Kidney glomerular epithelial cell (primary cell): ENCODE results near the gene CIDEB.

ENCODE experiments used
- DNase-seq: peaks from one replicate; lab custom pipeline; 2025; lab: John Stamatoyannopoulos, UW

CIDEB gene

DNA sequence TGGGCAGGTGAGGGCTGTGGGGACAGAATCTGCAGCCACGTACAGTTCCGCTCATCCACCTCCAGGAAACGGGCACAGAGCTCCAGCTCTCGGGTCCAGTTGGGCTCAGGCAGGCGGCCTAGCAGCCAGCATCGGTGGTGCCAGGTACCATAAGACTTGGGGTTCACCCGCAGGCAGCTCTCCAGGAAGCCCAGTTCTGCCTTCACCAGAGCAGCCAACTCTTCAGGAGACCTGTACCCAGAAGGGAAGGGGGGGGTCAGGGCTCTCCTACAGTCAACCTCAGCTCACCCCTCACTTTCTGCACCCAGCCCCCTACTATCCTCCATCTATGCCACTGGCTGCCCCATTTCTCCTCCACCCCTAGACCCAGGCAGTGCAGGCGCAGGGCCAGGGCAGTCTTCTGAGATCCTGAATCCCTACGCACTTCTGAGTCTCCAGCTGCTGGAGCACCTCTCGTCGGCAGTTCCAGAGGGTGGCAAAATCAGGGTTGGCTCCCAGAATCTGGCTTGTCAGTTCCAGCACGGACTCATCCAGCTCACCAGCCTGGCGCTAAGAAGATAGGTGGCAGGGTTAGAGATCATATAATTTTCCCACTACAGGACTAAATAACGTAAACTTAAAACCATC, 37.8 kb downstream of the CIDEB start:
- no peak for DNase-seq

DNA sequence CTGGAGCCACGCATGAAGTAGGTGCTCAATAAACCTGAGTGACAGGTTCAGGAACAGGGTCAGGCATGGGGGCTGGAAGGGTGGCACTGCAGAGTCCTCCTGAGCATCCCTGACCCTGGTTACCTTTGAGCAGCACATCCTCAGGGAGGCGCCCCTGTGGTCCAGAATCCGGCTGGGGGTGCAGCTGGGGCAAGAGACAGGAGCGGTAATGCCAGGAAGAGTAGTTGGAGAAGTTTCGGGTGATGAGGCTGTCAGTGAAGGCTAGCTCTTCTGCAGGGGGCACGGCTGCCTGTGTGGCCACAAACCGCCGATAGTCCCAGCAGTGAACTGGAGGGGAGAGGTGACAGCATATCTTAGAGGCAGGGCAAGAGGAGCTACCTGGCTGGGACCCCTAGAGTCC, 38.4 kb downstream of the CIDEB start:
- DNase-seq: no peak

DNA sequence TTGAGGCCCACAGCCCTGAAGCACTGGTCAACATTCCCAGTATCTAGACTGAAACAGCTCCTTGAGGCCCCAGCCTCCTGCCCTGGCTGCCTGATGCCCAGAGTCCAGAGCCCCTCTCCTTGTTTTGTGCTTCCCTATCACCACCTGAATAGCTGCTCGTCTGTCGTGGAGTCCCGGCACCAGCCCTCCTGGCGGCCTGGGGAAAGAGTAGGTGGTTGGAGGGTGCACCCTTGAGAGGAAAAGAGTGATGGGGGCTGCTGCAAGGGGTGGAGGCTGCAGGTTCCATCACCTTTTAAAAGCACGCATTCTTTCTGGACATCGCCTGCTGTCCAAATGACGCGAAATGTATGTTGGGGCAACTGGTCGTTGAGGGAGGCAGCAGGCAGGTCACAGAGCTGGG, 39.6 kb downstream of the CIDEB start:
- DNase-seq: no peak

DNA sequence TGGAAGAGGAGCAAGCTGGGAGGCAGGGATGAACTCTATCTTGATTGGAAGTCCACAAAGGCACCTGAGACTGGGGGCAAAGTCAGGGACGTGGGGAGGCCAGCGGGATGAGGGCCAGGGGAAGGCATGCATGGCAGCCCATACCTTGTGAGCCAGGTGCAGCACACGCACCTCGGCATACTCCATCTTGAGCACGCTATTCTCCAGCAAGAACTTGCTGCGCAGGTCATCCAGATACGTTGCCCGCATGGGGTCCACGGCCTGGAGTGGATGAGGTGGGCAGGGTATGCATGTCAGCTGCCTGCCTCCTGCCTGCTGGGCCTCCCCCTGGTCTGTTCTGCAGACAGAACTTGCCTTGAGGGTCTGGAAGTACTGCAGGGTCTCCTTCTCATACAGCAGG, 40.3 kb downstream of the CIDEB start:
- no peak for DNase-seq

DNA sequence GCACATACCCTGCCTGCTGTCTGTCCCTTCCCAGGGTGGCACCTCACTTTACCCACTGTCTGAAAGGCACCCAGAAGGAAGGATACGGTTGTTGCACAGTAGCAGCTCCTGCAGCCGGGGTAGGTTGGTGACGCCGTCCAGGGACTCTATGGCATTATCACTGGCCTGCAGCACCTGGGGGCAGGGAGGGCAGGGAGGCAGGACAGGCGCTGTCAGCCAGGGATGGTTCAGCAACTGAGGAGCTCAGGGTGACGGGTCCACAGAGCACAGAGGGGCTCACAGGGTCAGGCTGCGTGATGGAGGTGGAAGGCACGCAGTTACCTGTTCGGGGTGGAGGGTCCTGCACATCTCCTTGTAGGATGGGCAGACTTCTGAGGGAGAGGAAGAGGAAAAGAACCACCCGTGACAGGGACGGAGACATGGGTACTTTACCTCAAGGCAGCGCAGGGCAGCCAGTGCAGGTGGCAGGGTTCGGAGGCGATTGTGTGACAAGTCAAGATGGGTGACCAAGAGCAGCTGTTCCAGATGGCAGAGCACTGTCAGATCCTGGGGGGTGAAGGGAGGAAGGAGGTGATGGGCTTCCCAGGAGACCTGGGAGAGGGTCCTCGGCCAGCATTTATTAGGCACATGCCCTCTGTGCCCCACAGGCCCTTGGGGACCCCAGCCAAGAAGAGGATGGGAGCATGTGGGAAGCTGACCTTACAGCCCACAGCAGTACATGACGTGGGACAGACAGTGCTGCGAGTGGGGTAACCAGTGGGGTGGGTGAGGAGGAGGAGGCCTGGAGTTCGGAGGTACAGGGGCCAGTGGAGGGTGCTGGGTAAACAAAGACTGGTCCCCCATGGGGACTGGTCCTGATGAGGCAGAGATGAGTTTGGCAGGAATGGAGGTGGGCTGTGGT, 41.2 kb downstream of the CIDEB start:
- DNase-seq: no peak

DNA sequence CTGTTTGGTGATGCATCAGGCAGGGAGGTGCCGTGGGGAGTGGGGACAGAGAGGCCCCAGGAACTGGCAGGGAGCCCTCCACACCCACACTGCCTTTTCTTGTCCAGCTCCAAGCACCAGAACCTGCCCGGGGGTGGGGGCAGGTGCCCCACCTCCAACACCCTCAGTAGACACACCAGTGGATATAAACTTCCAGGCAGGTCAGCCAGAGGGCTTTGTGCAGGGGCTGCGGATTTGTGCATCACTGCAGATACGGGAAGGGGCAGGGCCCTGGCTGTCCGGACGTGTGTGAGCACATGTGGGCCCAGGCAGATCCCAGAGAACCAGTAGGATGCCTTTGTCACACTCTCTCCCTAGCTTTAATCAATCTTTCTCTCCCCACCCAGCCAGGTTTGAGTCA, 43.5 kb downstream of the CIDEB start:
- no peak for DNase-seq

DNA sequence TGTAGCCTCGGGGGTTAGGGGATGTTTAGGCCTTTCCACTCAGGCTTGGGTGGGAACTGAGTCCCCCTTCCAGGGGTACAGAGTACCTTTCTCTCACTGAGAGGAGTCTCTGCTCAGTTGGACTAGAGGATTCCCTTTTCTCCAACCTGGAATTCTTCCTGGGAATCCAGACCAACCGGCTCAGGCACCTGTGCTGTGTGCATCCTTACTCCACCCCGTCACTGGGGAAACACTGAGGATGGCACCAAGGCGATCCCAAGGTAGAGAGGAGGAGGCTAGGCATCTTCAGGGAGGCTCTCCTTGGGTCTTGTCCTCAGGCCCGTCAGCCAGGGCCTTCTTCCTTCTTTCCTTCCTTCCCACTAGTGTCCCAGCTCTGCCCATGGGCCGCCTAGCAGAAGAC, 43.9 kb downstream of the CIDEB start:
- no peak for DNase-seq

DNA sequence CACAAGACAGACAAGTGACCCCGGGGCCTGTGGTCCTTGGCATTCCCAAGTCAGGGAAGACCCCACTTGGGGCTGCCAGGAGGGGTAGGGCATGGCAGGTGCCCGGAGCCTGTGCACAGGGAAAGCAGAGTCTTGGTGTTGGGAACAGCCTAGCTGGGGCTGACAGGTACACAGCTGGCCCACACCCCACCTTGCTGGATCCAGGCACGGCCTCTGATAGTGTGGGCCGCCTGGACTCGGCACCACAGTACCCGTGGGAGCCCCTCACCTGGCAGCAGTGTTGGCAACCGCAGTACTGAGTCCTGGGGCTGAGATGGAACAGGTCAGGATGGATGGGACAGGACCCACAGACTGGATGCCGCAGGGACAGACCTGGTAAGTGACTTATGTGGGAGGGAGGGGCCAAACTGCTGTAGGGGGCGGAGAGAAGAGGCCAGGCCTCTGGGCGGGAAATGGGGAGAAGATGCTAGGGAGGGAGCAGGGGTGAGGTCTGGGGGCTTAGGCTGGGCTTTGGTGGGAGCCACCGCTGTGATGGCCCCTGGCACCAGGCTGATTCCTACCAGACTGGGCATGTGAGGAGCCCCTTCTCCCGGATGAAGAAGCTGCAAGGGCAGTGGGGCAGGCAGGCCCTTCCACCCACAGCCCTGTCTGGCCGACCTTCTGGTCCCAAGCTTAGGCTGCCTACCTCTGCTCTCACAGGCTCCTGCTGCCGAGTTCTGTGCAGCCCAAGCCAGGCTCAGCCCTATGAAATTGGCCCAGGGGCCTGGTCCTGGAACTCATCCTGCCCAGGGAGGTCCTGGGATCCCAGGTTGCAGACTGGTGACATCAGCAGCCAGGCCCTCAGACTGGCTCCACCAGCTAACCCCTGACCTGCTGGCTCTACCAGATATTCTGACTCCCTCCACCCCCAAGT, 44.7 kb downstream of the CIDEB start, which contains the start of gene TGM1:
Gene TGM1, minus strand, starts transcription at position 357 of the 913 bp plus-strand sequence. CDS start 825 bp downstream, outside the sequence.
- DNase-seq: no peak

DNA sequence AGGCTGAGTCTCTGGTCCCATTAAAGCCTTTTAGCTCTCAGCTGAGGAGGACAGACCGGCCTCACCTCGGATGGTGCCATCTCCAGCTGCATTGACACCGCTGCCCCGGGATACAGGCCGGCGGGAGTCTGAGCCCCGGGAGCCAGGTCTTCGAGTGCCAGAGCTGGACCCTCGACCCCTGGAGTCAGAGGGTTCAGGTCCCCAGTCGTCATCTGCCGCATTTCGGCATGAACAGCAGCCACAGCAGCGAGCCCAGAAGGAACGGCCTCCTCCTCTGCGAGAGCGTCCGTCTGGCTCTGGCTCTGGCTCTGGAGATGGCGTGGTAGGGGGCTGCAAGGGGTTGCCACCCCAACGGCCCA, 45.8 kb downstream of the CIDEB start:
- no peak for DNase-seq

DNA sequence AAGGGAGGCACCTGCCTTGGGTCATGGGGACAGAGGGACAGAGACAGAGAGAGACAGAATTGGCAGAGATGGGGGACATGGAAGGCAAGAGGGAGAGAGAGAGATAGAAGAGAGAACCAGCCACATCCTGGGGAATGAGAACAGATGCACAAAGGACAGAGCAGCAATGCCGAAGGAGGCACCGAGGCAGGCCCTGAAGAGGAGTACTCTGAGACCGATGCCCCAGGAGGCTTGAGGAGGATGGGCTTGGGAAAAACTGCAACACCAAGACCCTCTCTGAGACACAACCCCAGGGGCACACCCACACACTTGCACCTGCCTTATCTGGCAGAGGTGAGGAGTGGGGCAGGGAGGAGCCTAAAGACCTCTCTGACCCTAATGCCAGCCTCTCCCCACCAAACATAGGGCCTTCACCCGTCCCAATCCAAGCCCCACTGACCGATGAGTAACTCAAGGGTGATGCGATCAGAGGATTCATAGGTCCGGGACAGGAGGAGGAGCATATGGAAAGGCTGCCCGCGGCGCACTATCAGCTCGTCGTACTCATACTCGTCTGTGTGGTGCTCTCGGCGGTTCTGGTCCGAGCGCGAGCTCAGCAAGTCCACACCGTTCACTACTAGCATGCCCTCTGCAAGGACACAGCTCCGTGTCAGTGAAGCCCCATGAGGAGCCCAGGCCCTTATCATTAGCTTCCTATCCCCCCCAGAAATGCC, 46.4 kb downstream of the CIDEB start:
- DNase-seq: no peak

DNA sequence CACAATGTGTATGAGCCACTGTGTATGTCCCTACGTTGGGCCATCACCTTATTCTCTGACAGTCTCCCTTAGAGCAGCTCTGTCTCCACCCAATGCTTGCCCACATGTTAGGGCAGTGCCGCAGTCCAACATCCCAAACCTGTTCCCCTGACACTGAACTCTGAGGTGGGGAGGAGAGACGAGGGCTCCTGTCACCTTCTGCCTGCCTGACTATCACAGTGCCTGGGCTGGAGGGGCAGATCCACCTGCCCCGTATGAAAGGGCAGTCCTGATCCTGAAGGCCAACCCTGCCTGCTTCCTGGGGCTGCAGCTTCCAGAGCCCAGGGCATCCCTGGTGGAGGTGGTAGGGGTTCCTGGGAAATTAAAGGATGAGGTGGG, 47.0 kb downstream of the CIDEB start:
- DNase-seq: no peak

DNA sequence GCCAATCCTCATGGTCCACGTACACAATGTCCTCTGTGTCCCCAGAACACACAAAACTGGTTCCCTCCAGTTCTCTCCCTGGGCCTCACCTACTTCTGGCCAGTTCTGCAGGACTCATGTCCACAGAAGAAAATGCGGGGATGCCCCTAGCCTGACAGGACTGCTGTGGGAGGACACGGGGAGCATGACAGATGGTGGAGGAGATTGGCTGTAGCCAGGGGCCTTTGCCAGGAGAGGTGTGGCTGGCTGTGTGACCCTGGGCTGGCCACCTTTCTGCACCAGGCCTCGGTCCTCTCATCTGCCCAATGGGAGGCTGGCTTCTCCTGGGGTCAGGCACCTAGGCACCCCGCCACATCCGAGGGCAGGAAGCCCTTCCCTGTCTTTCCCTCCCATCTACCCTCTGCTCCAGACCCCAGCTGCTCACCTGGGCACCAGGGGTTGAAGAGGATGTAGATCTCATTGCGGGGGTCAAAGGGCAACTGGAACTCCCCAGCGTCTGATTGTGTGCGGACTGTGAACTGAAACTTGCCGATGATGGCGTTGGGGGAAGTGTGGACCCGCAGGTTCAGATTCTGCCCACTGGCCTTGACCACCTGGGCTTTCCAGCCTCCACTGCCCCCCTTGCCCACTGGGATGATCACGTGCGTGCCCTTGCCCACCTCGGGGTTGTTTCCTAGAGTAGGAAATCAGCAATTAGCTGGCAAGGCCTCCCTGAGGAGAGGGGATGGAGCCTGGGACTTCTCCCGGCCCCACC, 47.6 kb downstream of the CIDEB start:
- no peak for DNase-seq

DNA sequence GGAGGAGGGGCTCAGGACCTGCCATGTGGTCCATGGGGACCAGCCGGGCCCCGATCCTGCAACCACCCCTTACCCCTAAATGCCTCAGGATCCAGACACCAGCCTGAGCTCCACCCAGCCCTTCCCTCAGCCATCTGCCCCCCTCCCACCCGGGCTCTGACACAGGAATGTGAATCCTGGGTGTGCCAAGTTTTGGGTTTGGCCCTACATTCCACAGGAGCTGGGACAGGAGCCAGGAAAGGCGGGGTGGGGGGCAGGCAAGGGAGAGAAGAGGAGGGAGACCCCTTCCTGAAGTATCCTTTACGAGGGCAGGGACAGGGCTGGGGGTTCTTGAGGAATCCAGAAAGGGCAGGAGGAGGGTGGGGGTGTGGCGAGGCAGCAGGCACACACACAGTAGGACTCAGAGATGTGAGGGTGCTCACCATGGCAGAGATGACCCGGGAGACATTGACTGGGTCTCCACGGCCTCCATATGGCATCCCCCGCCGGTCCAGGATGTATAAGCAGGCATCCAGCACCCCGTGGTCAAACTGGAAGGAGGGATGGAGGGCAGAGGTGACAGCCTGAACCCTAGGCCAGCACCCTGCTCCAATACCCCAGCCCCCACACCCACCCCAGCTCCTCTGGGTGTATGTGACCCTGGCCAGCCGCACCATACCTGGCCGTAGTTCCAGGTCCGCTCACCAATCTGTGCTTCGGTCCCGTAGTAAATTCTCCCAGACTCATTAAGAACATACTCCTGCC, 48.3 kb downstream of the CIDEB start:
- DNase-seq: no peak

DNA sequence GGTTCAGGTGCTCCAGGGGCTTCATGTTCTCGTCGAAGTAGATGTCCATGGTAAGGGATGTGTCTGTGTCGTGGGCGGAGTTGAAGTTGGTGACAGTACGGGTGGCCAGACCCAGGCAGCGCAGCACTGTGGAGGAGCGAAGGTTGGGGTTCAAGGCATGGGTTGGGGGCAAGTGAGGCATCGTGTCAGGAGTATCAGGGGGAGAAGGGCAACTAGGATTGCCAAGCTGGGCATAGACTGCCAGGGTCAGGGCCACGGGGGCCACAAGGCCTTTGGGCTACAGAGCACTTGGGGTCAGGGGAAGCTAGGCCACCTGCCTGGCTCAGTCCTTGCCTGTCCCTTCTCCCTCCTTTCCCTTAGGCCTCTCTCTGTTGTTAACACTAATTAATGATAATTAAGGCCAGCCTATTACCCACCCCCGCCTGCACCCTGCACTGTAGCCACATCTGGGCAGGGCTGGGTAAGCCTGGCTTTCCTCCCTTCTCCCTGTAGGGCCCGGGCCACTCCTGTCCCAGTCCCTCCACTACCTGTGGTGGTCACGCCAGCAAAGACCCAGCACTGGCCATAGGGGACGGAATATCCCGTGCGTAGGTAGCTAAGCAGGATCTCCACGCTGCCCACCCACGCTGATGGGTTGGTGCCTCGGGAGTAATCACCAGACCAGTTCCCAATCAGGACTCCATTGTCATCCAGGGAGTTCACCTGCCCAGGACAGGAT, 49.1 kb downstream of the CIDEB start:
- no peak for DNase-seq

DNA sequence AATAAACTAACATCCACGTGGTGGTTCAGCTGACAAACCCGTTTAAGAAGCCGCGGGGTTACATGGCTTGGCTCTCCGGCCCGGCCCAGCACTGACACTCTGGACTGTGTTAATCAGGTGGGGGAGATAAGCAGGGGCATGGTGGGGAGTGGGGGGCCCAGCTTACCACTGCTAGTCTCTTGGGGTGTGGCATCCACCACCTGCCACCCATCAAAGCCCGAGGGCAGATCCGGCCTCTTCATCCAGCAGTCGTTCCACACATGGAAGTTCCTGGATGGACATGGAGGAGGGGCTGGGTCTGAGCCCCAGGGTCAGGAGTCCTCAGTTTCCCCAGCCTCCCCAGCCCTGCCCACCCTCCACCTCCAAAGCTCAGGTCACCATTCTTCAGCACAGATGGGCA, 49.7 kb downstream of the CIDEB start:
- no peak for DNase-seq

DNA sequence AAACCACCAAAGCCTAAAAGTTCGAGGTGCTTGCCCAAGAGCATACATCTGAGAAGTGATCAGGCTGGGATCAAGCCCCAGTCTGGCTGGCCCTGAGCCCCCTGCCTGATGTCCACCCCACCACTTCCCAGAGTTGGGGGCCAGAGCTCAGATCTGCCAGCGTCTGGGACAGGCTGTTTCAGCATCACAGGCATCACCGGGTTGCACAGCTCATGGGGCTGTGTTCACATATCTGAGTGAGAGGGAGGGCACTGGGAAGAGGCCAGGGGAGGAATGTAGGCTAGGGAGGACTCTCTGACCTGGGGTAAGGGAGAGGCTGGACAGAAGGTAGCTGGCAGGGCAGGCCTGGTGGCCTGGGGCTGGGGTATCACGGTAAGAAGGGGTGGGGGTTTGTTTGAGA, 50.8 kb downstream of the CIDEB start:
- DNase-seq: no peak

DNA sequence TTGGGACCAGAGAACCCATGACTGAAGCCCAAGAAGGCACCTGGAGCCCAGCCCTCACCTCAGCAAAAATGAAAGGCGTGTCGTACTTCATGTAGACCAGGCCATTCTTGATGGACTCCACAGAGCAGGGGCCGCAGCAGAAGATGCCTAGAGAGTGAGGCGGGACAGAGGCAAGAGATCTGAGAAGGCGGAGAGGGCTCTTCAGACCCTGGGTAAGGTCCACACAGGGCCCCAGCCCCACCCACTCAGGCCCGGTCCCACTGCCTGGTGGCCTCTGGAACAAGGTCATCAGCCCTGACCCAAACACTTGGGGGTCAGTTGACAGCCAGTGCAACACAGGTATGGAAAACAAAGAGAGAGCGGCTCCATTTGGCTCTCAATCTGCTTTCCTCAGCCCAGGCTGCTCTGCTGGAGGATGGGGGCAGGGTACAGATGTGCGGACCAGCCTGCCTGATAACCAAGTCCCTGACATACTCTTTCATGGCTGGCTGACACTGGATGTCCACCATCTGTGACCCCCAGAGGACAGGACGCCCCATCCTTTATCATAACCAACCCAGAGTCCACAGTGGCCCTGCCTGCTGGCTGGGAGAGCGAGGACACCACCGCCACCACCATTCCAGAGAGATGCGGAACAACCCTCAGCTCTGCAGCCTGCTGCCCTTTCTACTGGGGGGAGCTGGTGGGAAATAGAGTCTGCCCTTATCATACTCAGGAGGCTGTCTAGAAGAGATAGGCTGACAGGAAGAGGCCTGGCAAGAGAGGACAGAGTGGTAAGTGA, 51.7 kb downstream of the CIDEB start:
- DNase-seq: no peak

DNA sequence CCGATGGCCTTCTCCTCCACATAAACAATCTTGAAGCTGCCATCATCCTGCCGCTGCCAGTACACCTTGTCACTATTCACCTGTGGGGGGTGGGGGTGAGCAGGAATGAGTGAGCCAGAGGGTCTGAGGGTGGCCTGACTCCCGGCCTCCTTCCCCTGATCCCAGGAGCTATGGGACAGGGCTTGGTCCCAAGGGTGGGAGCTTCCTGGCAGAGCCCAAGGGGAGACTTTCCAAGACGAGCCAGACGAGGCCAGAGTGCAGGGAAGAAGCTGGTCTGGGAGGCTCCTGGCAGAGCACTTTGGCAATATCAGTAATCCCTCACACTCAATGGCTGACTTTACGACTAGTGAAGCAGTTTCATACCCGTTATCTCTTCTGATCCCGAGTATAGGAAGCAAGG, 52.3 kb downstream of the CIDEB start:
- DNase-seq: no peak
